OCI-LY7 (cell line): ENCODE data around the gene ENDOG.

Experiments
- EZH2phosphoT487 ChIP-seq: fragments of 200-600 bp; sonication (generic); IDR thresholded peaks from 2 replicates; pipeline ENCODE4 v1.6.1; 2018; ENCODE audit warnings: low read depth, borderline replicate concordance, mild to moderate bottlenecking, mixed run types, antibody characterized with exemption, low read length, moderate library complexity, mixed read lengths
- TF ChIP-seq, protein P1 (sequence below): fragments of 200-600 bp; sonication (generic); conservative IDR thresholded peaks from 2 replicates; pipeline ENCODE4 v1.5.1; 2014; ENCODE audit warnings: mild to moderate bottlenecking, antibody characterized with exemption, low read length, moderate library complexity, mixed read lengths

DNA sequence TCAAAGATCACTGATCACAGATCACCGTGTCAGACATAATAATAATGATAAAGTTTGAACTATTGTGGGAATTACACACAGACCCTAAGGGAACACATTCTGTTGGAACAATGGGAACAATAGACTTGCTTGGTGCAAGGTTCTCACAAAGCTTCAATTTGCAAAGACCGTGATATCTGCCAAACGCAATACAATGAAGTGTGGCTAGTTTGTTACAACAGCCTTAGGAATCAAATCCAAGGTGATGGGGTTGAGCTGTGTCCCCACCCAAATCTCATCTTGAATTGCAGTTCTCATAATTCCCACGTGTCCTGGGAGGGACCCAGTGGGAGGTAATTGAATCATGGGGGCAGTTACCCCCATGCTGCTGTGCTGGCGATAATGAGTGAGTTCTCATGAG is 42.6 kb downstream of the ENDOG start:
- TF ChIP-seq, protein P1, sequence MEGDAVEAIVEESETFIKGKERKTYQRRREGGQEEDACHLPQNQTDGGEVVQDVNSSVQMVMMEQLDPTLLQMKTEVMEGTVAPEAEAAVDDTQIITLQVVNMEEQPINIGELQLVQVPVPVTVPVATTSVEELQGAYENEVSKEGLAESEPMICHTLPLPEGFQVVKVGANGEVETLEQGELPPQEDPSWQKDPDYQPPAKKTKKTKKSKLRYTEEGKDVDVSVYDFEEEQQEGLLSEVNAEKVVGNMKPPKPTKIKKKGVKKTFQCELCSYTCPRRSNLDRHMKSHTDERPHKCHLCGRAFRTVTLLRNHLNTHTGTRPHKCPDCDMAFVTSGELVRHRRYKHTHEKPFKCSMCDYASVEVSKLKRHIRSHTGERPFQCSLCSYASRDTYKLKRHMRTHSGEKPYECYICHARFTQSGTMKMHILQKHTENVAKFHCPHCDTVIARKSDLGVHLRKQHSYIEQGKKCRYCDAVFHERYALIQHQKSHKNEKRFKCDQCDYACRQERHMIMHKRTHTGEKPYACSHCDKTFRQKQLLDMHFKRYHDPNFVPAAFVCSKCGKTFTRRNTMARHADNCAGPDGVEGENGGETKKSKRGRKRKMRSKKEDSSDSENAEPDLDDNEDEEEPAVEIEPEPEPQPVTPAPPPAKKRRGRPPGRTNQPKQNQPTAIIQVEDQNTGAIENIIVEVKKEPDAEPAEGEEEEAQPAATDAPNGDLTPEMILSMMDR: no peak
- no peak for TF ChIP-seq EZH2phosphoT487
